Testis (tissue), 2 donors: ENCODE results near the gene PPP1R3F.

Experiments used
- POLR2A ChIP-seq: fragments of 450-650 bp; IDR thresholded peaks from one replicate; pipeline ENCODE4 v1.6.1; 2017; ENCODE audit warnings: antibody characterized with exemption, mild to moderate bottlenecking, moderate library complexity
- TF ChIP-seq, protein P1 (sequence below), 3 experiments: fragments of 450-650 bp in 2 of 3; fragments of 200-600 bp in 1 of 3; sonication (generic) in 1 of 3; IDR thresholded peaks; one replicate each; pipeline ENCODE4 v1.5.1; 2016 to 2019; ENCODE audit warnings: antibody characterized with exemption in 3 of 3, mild to moderate bottlenecking in 2 of 3, moderate library complexity in 1 of 3

- TF ChIP-seq, protein P1, sequence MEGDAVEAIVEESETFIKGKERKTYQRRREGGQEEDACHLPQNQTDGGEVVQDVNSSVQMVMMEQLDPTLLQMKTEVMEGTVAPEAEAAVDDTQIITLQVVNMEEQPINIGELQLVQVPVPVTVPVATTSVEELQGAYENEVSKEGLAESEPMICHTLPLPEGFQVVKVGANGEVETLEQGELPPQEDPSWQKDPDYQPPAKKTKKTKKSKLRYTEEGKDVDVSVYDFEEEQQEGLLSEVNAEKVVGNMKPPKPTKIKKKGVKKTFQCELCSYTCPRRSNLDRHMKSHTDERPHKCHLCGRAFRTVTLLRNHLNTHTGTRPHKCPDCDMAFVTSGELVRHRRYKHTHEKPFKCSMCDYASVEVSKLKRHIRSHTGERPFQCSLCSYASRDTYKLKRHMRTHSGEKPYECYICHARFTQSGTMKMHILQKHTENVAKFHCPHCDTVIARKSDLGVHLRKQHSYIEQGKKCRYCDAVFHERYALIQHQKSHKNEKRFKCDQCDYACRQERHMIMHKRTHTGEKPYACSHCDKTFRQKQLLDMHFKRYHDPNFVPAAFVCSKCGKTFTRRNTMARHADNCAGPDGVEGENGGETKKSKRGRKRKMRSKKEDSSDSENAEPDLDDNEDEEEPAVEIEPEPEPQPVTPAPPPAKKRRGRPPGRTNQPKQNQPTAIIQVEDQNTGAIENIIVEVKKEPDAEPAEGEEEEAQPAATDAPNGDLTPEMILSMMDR (IDR thresholded peaks at IDR 0.05), result no peak
- no peak for TF ChIP-seq POLR2A
These were observed 37.1 kb upstream of the PPP1R3F start for GRCh38 chrX:49232525-49232924.
